Measurements from ENCODE around the gene BHLHA15.

The BHLHA15 gene

GRCh38 chr7:98228801-98229200, 17.6 kb downstream of the BHLHA15 start:
- no peak for DNase-seq

GRCh38 chr7:98229441-98229840, 18.2 kb downstream of the BHLHA15 start:
- DNase-seq = no peak

- DNase-seq = no peak
Observed at GRCh38 chr7:98229991-98230745, 18.9 kb downstream of the BHLHA15 start.

- no peak for DNase-seq
Observed at GRCh38 chr7:98230746-98231471, 19.7 kb downstream of the BHLHA15 start.

- DNase-seq = no peak
Observed at GRCh38 chr7:98231493-98232262, 20.4 kb downstream of the BHLHA15 start.

GRCh38 chr7:98232263-98232585, 21.0 kb downstream of the BHLHA15 start:
- DNase-seq = no peak

- DNase-seq = no peak
Observed at GRCh38 chr7:98232799-98233198, 21.6 kb downstream of the BHLHA15 start.

- no peak for DNase-seq
Observed at GRCh38 chr7:98233219-98234070, 22.2 kb downstream of the BHLHA15 start.

GRCh38 chr7:98234429-98235147, 23.3 kb downstream of the BHLHA15 start:
- DNase-seq = no peak

- no peak for DNase-seq
Observed at GRCh38 chr7:98235901-98236300, 24.7 kb downstream of the BHLHA15 start.

- no peak for DNase-seq
Observed at GRCh38 chr7:98236355-98237185, 25.3 kb downstream of the BHLHA15 start.

- DNase-seq = no peak
Observed at GRCh38 chr7:98238076-98238475, 26.8 kb downstream of the BHLHA15 start.

- DNase-seq = no peak
Observed at GRCh38 chr7:98238976-98239375, 27.7 kb downstream of the BHLHA15 start.

- DNase-seq = no peak
Observed at GRCh38 chr7:98240961-98241673, 29.9 kb downstream of the BHLHA15 start.

GRCh38 chr7:98241674-98242241, 30.5 kb downstream of the BHLHA15 start:
- DNase-seq = no peak

GRCh38 chr7:98242342-98242741, 31.1 kb downstream of the BHLHA15 start:
- DNase-seq = no peak

- DNase-seq = no peak
Observed at GRCh38 chr7:98242934-98243333, 31.7 kb downstream of the BHLHA15 start.

GRCh38 chr7:98244871-98245270, 33.6 kb downstream of the BHLHA15 start:
- DNase-seq = no peak

- DNase-seq = no peak
Observed at GRCh38 chr7:98248156-98248555, 36.9 kb downstream of the BHLHA15 start.

GRCh38 chr7:98249106-98249505, 37.9 kb downstream of the BHLHA15 start:
- no peak for DNase-seq
